A673 (cell line): ENCODE measurements around the gene DNAJC3. TPM values are rescaled to one million over a fixed set of nuclear protein-coding genes. Genes with fewer than 3 reads are reported as not detected.

Experiments used
- BruUV-seq: library from RNA; stranded (reverse); fragments of 400-500 nt; replicated peaks from 2 replicates; lab custom pipeline; 2021; lab: Mats Ljungman, UMichigan
- CTCF ChIA-PET: fragments of 300-600 bp; sonication (Branson Sonifier 250); formaldehyde crosslinking; loops from one replicate; lab custom pipeline; 2022; ENCODE audit warnings: antibody characterized with exemption; lab: Charles Lee
- POLR2A ChIA-PET: fragments of 300-600 bp; sonication (Branson Sonifier 250); formaldehyde crosslinking; loops from one replicate; lab custom pipeline; 2022; ENCODE audit warnings: antibody characterized with exemption; ENCODE audit not compliant: low non-redundant PET; lab: Charles Lee
- DNase-seq: peaks from one replicate; pipeline ENCODE4 v3.0.0-alpha.2; 2015; ENCODE audit warnings: low spot score
- H3K27ac ChIP-seq: fragments of 200-600 bp; sonication (generic); 2 replicates; pipeline ENCODE4 v1.5.1; 2016; ENCODE audit warnings: mixed run types, low read depth, mild to moderate bottlenecking, mixed read lengths, antibody characterized with exemption, low read length; ENCODE audit not compliant: poor library complexity, severe bottlenecking
- H3K27me3 ChIP-seq: fragments of 200-600 bp; sonication (generic); replicated peaks from 2 replicates; pipeline ENCODE4 v1.6.1; 2017; ENCODE audit warnings: mixed run types, low read depth, mild to moderate bottlenecking, mixed read lengths, antibody characterized with exemption, low read length; ENCODE audit not compliant: insufficient read depth, poor library complexity
- H3K36me3 ChIP-seq: fragments of 200-600 bp; sonication (generic); 2 replicates; pipeline ENCODE4 v1.6.1; 2016; ENCODE audit warnings: mixed run types, mild to moderate bottlenecking, mixed read lengths, antibody characterized with exemption, low read length; ENCODE audit not compliant: insufficient read depth, poor library complexity, severe bottlenecking
- H3K4me1 ChIP-seq: fragments of 200-600 bp; sonication (generic); 2 replicates; pipeline ENCODE4 v1.6.1; 2017; ENCODE audit warnings: mixed run types, mild to moderate bottlenecking, mixed read lengths, antibody characterized with exemption, low read length; ENCODE audit not compliant: insufficient read depth, poor library complexity, severe bottlenecking
- H3K4me3 ChIP-seq: fragments of 200-600 bp; sonication (generic); 2 replicates; pipeline ENCODE4 v1.5.1; 2016; ENCODE audit warnings: low read depth, mixed run types, mild to moderate bottlenecking, mixed read lengths, low read length; ENCODE audit not compliant: poor library complexity, severe bottlenecking
- H3K9me3 ChIP-seq: fragments of 200-600 bp; sonication (generic); 2 replicates; pipeline ENCODE4 v1.6.1; 2016; ENCODE audit warnings: mixed run types, low read depth, mild to moderate bottlenecking, mixed read lengths, antibody characterized with exemption, low read length; ENCODE audit not compliant: poor library complexity, severe bottlenecking
- EZH2 ChIP-seq: fragments of 200-600 bp; sonication (generic); IDR thresholded peaks from 2 replicates; pipeline ENCODE4 v1.6.1; 2017; ENCODE audit warnings: borderline replicate concordance, low read depth, mild to moderate bottlenecking, mixed read lengths, antibody characterized with exemption, low read length; ENCODE audit not compliant: poor library complexity, severe bottlenecking
- intact Hi-C: fragments of 100-400 bp; cut with micrococcal nuclease; formaldehyde crosslinking; loops from one replicate; pipeline ENCODE4 v1.10.0; 2022; ENCODE audit not compliant: unreplicated experiment
- total RNA-seq: library from RNA; stranded (reverse); gene quantifications from 2 replicates; pipeline ENCODE4 v1.2.3, GENCODE V29; 2021
- TF ChIP-seq, protein P1 (sequence below): fragments of 300-800, 200-600 bp; sonication (generic); conservative IDR thresholded peaks from 2 replicates; pipeline ENCODE4 v1.5.1; 2017; ENCODE audit warnings: low read depth, mild to moderate bottlenecking, antibody characterized with exemption, low read length, moderate library complexity, mixed read lengths

The DNAJC3 gene
- total RNA-seq, 1 experiment from 2014 or later: 21.5 TPM

DNA sequence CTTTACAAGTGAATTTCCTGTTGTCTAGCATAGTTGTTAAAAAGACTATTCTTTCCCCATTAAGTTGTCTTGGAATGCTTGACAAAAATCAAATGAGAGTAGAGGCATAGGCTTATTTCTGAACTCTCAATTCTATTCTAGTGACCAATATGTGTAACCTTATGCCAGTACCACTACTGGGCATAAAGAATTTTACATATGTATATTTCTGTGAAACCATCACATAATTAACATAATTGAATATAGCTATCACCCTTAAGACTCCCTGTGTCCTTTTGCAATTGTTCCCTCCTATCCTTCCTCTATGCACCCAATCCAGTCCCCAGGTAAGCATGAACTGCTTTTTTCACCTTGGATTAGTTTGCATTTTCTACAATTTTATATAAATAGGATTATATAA, 165.0 kb downstream of the DNAJC3 start:
- H3K4me3 ChIP-seq: no peak overlapping the region
- no TSS peak for BruUV-seq
- H3K27me3 ChIP-seq: no peaks in the 10 kb centered on the region
- TF ChIP-seq, protein P1, sequence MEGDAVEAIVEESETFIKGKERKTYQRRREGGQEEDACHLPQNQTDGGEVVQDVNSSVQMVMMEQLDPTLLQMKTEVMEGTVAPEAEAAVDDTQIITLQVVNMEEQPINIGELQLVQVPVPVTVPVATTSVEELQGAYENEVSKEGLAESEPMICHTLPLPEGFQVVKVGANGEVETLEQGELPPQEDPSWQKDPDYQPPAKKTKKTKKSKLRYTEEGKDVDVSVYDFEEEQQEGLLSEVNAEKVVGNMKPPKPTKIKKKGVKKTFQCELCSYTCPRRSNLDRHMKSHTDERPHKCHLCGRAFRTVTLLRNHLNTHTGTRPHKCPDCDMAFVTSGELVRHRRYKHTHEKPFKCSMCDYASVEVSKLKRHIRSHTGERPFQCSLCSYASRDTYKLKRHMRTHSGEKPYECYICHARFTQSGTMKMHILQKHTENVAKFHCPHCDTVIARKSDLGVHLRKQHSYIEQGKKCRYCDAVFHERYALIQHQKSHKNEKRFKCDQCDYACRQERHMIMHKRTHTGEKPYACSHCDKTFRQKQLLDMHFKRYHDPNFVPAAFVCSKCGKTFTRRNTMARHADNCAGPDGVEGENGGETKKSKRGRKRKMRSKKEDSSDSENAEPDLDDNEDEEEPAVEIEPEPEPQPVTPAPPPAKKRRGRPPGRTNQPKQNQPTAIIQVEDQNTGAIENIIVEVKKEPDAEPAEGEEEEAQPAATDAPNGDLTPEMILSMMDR: no peak
- TF ChIP-seq EZH2: no peak
- no peak overlapping the region for H3K27ac ChIP-seq
- no peak for DNase-seq
- H3K9me3 ChIP-seq: no peaks in the 10 kb centered on the region
- H3K4me1 ChIP-seq: no peaks in the 10 kb centered on the region
- intact Hi-C loops: no loop called here
- CTCF ChIA-PET: interaction anchor here (0.7 kb wide), 1 partner anchor 181 kb away, joined by 5 read pairs; no protein-coding TSS in a partner anchor
- no peaks in the 10 kb centered on the region for H3K36me3 ChIP-seq
- POLR2A ChIA-PET: no interaction called here

DNA sequence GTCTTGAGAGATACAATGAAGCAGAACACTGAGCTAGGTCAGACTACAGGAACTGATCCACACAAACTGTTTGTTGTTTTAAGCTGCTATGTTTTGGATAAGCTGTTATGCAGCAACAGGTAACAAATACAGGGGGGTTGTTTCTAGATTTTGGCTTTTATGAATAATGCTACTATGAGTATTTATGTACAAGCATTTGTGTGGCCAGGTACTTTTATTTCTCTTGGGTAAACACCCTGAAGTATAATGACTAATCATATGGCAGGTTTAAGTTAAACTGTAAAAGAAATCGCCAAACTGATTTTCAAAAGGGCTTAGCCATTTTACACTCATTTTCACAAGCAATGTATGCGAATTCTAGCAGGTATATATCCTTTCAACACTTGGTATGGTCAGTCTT, 166.0 kb downstream of the DNAJC3 start:
- ChIA-PET CTCF (no interaction called here), POLR2A (no interaction called here)
- Histone ChIP-seq H3K27me3 (no peaks in the 10 kb centered on the region), H3K36me3 (no peaks in the 10 kb centered on the region), H3K9me3 (no peaks in the 10 kb centered on the region), H3K27ac (no peak overlapping the region), H3K4me1 (no peaks in the 10 kb centered on the region), H3K4me3 (no peak overlapping the region)
- no TSS peak for BruUV-seq
- intact Hi-C loops: no loop called here
- DNase-seq: no peak
- TF ChIP-seq, protein P1: no peak
- no peak for TF ChIP-seq EZH2

Other genes starting within 250 kb of the DNAJC3 start
- 0.37 TPM in 1 of 2 replicates, not detected in the other for gene CLDN10, start 124.4 kb upstream of the DNAJC3 start, total RNA-seq
- 6.1 and 8.6 TPM in 2 replicates for gene DZIP1, start 32.4 kb upstream of the DNAJC3 start, total RNA-seq